GM04503 (cell line): ENCODE measurements around the gene UBXN6.

Experiments used
- DNase-seq: peaks from one replicate; pipeline ENCODE4 v3.0.0-alpha.2; 2012; ENCODE audit warnings: low read depth

UBXN6 gene

DNA sequence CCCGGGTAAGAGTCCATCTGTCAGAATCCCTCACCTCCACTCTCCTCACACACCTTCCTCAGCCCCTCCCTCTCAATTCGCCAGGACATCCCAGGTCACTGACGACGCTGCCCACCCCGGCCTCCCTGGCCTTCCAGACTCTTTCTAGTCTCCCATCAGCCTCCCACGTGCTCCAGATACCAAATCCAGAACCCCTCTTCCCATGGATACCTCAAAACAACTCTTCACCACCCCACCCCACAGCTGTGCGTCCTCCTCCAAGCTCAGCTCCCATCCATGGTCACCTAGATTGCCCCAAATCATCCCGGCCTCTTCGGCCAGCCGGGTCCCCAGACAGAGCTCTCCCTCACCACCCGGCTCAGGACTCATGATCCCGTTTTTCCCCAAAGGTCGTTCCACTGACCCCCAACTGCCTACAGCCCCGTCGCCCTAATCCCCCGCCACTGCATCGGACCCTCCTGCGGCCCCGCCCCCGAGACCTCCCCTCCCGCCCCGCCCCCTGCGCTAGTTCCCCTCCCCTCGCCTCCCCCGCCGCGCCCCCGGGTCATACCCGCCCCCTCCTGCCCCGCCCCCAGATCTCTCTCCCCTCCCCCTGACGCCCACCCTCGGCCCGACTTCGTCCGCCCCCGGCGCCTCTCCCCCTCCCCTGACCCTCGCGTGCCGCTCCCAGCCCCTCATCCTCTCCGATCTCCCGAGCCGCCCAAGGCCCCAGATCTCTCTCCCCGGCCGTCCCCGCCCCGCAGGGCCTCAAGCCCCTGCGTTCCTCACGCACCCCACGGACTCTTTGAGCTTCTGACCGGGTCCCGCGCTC, 546 bp downstream of the UBXN6 start:
- DNase-seq = no peak

DNA sequence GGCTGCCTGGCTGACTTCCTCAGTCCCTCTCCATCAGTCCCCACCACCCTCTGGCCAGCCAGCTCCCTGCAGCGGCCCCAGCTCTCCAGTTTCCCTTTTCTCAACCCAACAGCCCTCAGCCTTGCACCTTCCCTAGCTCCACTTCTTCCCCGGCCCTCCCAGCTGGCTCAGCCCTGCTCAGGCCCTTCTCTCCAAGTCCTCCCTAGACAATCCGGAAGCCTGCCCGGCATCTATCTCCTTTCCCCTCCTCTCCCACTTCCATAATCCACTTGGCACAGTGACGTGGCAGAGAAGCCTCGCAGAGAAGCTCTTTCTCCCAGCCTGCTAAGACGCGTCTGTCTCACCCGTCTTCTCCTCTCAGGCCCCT, 1.1 kb downstream of the UBXN6 start:
- DNase-seq = peak; percentile 31

DNA sequence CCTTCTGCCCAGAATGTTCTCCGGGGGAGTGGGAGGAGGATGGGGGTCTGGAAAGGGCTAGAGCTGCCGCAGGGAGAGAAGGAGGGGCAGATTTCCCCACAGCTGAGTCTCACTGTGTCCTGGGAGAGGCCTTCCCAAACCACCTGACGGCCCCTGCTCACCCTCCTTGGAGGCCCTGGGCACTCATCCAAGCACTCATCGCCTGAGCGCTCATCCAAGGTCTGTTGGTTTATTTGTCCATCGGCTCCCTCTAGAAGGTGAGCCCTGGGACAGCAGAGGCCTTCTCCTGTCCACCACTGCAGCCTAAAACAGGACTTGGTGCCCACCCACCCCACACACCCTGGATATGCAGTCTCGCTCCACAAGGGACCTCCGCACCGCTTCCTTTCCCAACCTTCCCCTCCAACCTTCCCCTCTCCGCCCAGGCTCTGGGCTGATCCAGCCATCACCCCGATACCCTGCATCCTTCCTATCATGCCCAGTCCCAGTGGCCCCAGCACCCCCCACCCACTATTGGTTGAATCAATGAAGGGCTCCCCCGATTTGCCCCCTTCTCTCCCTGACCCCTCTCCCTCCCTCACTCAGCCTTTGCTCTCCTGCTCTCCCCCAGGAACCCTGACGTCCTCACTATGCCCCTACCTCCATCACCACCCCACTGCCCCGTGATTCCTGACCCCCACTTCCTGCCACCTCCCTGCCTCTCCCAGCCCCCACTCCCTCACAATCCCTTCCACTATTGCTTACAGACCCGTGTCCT, 1.7 kb downstream of the UBXN6 start:
- peak; percentile 32 for DNase-seq

DNA sequence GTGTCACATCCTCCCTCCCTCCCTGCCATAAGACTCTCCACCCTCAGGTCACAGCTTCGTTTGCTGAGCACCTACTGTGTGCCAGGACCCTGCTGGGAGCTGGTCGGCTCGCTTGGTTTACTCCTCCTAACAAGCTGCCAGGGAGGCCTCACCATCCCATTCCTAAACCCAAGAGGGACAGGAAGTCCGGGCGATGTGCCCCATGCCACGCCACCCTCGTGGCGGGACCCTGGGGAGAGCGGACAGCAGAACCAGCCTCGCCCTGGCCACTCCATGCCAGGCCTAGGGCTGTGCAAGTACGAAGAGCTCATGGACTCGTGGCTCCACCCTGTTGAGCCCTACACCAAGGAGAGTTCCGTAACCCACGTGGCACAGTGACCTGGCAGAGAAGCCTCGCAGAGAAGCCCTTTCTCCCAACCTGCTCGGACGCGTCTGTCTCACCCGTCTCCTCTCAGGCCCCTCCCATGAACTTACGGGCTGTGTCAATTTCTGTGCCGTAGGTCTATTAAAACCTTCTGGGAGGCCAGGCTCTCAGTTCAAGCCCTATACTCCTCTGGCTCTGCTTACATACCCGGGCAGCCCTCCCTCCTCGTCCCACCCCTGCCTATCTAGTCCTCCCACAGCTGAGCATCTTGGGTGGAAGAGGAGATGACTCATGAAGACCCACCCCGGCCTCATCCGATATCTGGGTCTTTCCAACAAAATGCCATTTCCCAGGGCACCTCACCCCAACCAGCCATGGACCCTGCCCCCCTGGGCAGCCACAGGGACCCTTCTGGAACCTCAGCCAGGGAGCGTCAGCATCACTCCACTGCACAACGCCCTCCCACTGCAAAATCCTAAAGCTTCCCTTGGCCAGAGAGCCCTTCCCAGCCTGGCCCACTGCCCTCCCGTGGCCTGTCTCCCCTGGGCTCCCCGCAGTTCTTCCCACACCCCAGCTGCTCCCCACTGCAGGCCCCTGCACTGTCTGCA, 2.6 kb downstream of the UBXN6 start:
- peak; percentile 11 for DNase-seq

DNA sequence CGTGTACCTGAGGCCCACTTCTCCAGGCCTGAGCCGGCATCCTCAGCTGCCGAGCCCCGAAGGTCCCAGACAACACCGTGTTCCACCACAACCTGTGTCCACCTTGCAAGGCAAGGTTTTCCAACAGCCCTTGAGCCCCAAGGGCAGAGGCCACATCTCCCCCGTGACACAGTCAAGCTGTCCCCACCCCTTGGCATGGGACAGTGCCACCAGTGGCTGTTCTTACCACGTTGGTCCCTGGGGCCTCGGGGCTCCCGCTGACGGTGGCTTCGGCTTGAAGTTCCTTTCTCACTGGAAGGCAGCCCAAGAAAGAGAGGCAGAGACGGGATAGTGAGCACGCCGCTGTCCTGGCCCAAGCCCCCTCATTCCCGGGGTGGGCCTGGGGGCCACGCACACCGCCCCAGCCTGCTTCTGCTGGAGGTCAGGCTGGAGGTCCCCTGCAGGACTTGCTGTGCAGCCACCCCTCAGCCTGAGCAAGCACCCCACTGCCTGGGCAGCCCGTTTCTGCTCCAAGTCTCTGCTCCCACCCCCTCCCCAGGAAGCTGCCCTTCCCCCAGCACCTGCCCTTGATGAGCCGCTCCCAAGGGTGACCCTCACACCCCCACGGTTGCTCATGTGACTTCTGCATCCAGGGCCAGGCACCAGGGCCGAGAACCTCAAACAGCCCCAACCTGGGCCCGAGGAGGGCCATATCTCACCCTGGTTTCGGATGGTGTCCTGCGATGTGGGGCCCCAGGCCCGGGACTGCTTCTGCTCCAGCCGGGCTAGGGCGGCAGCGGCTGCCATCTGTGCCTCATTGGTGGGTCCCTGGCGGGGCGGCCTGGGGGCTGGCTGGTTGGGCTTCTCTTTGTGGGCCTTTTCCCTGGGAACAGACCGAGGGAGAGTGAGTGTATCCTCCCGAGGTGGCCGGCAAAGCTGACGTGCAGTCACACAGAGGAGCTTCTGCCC, 4.1 kb downstream of the UBXN6 start:
- no peak for DNase-seq

DNA sequence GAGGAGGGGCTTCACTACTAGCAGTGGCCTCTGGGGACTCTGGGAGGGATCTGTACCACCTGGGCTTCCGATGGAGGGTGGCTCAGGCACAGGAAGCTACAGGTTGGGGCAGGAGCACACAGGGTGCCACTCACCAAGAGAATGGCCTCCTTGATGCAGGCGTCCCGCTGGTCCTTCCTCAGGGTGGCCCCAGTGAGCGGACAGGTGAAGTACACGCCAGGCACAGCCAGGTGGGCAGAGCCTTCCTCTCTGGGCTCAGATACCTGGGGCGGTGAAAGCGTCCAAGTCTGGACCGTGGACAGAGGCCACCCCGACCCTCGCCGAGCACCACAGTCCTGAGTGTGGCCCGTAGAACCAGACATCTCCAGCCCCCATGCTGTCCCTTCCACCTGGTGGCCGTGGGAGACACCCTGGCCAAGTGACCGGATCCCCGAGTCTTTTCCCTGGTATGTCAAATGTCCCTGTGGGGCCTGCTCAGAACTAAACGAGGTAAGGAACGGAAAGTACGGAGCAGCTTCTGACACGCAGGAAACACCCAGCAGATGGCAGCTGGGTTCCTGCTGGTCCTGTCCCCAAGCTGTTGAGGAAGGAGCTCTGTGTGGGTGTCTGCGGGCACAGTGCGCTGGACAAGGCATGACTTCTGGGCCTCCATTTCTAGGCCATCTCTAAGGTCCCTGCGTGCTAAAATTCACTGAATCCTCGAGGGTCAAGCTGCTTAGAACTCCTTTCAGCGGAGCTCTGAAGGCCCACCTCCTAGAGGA, 5.2 kb downstream of the UBXN6 start:
- DNase-seq = no peak

DNA sequence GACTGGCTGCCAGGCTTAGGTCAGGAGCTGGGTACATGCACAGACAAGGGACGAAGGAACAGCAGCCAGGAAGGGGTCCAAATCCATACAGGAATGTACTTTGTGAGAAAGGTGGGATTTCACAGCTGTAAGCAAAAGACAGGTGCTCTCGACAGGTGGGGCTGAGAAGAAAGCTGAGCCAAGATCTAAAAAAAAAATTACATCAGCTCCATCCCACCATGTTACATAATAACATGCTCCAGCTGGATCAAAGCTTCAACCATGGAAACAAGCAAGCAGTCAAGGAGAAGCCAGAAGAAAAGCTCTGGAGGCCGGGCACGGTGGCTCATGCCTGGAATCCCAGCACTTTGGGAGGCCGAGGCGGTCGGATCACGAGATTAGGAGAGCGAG, 8.0 kb downstream of the UBXN6 start:
- DNase-seq = no peak

DNA sequence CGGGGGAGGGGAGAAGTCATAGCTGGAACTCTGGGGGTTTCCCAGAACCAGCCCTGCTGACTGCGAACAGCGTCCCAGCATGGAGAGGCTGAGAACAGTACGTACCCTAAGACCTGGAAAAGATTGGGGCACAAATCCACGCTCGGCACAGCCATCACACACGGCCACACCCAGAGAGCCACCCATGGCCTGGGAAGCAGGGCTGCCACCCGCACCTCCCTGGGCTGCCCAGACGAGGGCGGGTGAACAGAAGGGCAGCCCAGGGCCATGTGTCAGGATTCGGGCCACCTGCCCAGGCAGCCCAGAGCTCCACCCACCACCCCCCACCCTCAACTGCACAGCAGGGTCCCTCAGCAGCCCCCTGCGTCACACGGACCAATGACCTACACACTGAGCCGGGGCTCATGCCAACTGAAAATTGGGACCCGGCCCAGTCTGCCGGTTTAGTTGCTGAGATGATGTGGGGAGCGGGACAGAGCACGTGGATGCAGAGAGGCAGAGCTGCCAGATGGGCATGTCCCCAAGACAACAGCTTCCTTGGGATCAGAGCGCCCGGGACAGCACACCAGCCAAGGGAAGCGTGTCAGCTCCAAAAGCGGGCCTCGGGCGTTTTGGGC, 8.5 kb downstream of the UBXN6 start:
- DNase-seq = no peak

DNA sequence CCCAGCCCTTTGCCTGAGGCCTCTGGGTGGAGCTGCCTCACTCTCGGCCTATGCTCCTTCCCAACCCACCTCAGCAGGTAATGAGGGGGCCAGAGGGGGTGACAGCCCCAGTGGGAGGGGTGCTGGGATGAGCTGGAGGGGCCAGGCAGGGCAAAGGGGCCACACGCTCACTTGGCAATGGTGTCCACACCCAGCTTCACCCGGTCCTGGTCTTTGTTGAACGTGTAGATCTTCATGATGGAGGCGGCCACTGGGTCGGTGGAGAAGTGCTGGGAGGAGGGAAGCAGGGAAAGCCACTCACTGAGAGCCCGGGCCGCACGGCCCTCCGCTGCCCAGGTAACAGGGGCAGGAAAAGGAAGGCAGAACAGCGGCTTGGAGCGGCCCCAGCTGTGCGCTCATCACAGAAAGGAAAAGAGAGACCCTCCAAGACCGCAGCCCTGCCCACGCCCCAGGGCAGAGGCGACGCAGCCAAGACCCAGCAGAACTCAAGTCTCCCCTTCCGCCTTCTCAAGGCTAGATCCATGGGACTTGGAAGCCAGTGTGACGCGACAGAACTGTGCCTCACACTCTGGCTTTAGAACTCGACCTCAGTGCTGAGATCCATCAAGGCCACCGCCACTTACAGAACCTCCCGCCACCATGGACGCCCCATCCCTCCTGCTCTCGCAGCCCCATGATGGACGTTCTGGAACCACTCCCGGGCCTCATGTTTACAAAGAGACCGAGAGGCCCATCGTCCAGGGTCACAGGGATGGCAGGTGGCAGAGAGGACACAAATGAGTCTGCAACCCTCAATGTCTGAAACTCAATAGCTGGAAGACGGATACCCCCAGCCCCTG, 9.2 kb downstream of the UBXN6 start:
- DNase-seq = no peak

DNA sequence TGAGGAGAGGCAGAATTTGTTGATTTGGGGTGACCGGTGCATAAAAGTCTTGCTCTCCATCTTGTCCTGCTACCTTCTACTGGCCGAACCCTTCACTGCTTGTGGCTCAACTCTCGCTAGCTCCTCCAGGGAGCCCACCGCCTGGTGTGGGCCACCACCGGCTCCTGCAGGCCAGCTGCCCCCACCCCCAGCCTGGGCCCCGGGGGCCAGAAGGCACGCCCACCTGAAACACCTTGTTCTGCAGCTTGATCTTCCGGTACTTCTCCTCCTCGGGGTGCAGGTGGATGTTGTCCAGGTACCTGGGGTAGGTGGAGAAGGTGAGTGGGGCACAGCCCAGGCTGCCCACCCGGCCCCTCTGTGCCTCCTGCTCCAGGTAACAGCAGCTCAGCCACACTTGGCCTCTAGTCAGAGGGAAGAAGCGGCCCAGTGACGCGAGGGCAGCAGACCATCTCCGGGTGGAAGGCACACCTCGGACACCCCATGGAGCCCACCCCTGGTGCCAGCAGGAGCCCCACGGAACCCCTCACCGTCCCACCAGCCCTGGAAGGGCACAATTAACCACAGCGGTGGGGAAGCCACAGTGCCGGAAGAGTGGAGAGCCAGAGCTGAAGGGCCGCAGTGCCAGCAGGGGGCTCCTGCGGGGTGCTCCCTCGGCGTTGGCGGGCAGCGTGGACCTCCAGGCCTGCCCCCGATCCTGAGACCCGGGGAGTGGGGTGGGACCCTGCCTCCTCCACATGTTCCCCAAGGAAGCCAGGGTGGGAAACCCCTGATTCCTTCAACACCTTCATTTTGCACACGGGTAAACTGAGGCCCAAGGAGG, 10.1 kb downstream of the UBXN6 start:
- DNase-seq = no peak

DNA sequence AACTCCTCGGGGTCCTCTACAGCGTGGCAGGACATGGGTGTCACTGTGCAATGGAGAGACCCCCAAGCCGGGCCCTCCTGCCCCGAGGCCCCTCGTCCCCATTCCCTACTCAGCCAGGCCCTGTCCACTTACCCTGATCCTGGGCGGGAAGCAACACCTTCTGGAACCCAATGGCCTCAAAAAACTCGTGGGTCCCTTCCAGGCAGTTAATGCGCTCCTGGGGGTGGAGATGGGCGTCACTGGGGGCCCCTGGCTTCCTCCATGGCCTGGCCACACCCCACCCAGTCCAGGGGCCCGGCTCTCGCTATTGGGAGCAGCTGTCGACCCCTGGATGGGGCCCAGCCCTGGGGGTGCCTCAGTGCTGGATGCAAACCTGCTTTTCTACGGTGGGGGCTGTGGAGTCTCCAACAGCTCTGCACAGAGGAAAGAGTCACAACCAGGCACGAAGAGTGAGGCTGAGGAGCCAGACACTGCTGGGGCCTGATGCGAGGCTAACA, 10.8 kb downstream of the UBXN6 start:
- no peak for DNase-seq

DNA sequence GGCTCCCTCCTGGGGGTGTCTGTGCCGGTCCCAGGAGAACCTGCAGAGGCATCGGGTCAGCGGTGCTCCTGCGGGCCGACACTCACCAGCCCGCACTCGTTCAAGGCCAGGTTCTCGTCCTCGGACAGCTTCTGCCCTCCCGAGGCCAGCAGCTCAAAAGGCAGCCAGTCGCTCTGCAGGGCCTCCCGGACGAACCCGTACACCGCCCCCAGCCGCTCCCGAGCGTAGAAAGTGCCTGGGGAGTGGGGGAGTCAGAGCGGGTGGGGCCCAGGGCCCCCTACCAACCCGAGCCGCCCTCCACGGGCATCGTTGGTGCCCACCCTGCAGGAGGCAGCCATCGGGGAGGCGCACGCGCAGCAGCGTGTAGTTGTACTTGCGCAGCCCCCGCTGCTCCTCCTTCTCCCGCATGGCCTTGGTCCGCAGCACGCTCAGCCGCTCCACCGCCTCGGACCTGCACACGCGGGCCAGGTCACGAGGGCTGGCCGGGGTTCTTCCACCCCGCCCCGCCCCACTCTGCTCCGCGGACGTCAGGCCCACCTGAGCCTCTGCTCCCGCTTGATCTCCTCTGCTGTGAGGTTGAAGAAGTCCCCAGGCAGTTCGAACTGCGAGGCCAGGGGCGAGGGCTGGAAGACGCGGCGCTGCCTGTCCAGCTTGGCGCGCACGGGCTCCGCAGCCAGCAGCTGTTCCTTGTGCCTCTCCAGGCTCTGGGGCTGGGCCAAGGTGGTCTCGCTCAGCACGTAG, 11.5 kb downstream of the UBXN6 start:
- DNase-seq = no peak

DNA sequence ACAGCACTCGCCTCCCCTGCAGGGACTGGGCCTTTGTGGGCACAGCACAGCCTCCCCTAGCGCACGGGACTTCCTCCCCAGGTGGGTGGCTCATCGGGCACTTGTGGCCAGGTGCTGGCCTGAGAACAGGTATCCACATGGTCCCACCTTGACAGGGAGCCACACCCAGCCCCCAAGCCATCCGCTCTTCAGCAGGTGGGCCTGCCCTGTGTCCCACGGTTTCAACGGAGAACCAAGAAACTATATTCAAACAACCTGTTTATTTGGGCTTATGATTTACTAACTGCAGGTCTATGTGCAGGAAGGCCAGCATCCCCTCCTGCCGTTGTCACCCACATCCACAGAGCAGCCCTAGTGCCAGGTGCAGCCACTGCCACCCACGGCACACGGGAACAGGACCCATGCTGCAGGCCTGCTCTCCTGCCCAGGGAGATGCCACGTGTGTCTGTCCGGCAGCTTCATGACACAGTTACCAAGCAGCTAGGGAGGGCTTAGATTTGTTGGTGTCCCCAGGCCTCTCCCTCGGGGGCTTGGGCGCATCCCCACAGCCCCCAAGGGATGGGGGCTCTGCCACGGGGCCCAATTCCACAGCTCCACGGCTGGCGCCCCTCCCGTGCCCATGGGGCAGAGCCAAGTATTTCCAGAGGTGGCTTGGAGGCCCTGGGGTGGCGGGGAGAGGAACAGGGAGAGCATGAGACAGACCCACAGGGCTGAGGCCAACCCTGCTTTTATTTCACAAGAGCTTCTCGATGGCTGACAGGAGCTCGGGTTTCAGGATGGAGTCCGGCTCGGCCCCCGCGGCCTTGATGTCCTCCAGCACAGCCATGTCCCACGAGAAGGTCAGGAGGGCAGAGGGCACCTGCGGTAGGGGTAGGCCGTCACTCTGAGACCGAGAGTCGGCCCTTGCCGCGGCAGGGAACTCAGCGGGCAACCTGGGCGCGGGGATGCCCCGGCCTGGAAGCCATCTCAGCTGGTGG, 12.5 kb downstream of the UBXN6 start:
- no peak for DNase-seq

DNA sequence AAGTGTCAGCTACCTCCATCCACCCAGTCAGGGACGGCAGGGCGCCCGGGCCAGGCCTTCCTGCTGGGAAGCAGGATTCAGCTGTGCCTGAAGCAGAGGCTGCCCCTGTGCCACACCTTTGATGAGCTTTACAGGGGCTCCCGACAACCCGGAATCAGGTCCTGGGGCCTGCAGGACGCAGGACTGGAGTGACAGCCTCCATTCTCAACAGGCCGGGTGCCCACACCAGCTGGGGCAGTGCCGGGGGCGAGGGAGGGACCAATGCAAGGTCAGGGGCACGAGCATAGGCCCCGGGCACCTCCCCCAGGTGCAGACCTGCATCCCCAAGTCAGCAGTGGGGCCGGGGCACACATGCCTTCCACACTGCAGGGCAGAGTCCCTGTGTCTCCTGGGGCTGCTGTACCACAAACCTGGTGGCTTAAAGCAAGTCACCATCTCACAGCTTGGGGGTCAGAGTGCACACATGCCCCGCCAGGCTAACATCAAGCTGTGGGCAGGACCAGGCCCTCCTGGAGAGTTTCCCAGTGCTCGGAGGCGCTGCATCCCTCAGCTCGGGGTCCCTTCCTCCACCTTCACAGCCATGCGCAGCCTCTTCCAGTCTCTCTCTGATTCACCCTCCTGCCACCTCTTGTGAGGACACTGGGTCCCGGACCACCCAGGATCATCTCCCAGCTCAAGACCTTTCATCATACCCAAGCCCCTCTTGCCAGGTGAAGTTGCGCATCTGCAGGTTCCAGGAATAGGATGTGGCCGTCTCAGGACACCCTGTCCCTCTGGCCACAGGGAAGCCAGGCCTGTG, 13.4 kb downstream of the UBXN6 start:
- DNase-seq = no peak

DNA sequence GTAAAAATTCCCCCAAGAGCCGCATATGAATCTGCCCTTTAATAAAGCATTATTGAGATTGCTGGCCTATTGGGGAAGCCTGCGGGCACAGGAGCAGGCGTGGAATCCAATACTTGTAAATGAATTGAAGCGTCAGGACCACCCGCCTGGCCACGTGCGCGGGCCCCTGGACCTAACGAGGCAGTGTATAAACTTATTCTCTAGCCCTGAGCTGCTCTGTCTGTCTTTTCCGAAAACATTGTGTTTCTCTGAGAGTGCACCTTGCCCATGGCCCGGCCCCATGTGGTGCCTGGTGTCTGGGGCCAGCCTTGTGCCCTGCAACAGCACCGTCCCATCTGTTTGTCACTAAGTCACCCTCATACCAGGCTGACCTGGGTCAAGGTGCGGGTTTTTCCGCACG, 14.4 kb downstream of the UBXN6 start:
- no peak for DNase-seq
